CD4-positive, alpha-beta T cell (primary cell): ENCODE measurements around the gene ALDH9A1. TPM values are rescaled to one million over a fixed set of nuclear protein-coding genes. Genes with fewer than 3 reads are reported as not detected.

Experiments used
- ATAC-seq: fragments of 200-7000 bp; cut with Tn5 transposase; one replicate; pipeline ENCODE4 v1.10.0; 2022; ENCODE audit warnings: mild to moderate bottlenecking; ENCODE audit not compliant: poor library complexity
- CTCF ChIA-PET: fragments of 350-600 bp; sonication (Branson Sonifier 250); formaldehyde crosslinking; loops from one replicate; lab custom pipeline; 2021; ENCODE audit warnings: antibody characterized with exemption, inconsistent platforms; lab: Charles Lee
- POLR2A ChIA-PET: fragments of 350-600 bp; sonication (Branson Sonifier 250); formaldehyde crosslinking; loops from one replicate; lab custom pipeline; 2021; ENCODE audit warnings: antibody characterized with exemption, inconsistent platforms; lab: Charles Lee
- DNase-seq, 14 experiments: peaks; one replicate each; pipeline ENCODE4 v3.0.0-alpha.2; 2013 to 2020; ENCODE audit warnings: mixed read lengths in 2 of 14
- H3K27ac ChIP-seq, 2 donors: one replicate each; pipeline versions ENCODE4 v1.5.1 to v1.7.0; 2013; ENCODE audit warnings: low read length in 2 of 2, low read depth in 1 of 2, mild to moderate bottlenecking in 1 of 2
- H3K27me3 ChIP-seq, 2 experiments: 1 replicate in 1 of 2; 2 replicates in 1 of 2; pipeline versions ENCODE4 v1.6.1 to v1.7.0; 2013; ENCODE audit warnings: low read length in 2 of 2, control low read depth in 1 of 2, mild to moderate bottlenecking in 1 of 2, moderate library complexity in 1 of 2; ENCODE audit not compliant: insufficient read depth in 2 of 2, control insufficient read depth in 1 of 2
- H3K36me3 ChIP-seq: one replicate; pipeline ENCODE4 v1.6.1; 2013; ENCODE audit warnings: low read length, control low read depth; ENCODE audit not compliant: insufficient read depth
- H3K4me1 ChIP-seq: one replicate; pipeline ENCODE4 v1.6.1; 2013; ENCODE audit warnings: low read length, control low read depth; ENCODE audit not compliant: insufficient read depth
- H3K4me3 ChIP-seq: one replicate; pipeline ENCODE4 v1.5.1; 2013; ENCODE audit warnings: mild to moderate bottlenecking, low read length, moderate library complexity
- H3K9me3 ChIP-seq, 2 experiments: 1 replicate in 1 of 2; 2 replicates in 1 of 2; pipeline versions ENCODE4 v1.6.1 to v1.7.0; 2013; ENCODE audit warnings: low read length in 2 of 2, mild to moderate bottlenecking in 2 of 2, control low read depth in 1 of 2, moderate library complexity in 1 of 2; ENCODE audit not compliant: control insufficient read depth in 1 of 2, insufficient read depth in 1 of 2
- H3K27ac Mint-ChIP-seq: one replicate; pipeline ENCODE4 v1.8.0; 2020; ENCODE audit warnings: mixed read lengths
- H3K27me3 Mint-ChIP-seq: one replicate; pipeline ENCODE4 v1.8.0; 2021; ENCODE audit warnings: mixed read lengths
- H3K36me3 Mint-ChIP-seq: one replicate; pipeline ENCODE4 v1.8.0; 2021; ENCODE audit warnings: low read depth, mixed read lengths
- H3K4me1 Mint-ChIP-seq: one replicate; pipeline ENCODE4 v1.8.0; 2021; ENCODE audit warnings: low read depth, mixed read lengths
- H3K4me3 Mint-ChIP-seq: one replicate; pipeline ENCODE4 v1.8.0; 2020; ENCODE audit warnings: mild to moderate bottlenecking, mixed read lengths
- H3K9me3 Mint-ChIP-seq: one replicate; pipeline ENCODE4 v1.8.0; 2020; ENCODE audit warnings: mixed read lengths
- intact Hi-C, 2 experiments: fragments of 100-400 bp; cut with DNase I in 1 of 2; cut with micrococcal nuclease in 1 of 2; formaldehyde crosslinking; loops; one replicate each; pipeline versions ENCODE4 v1.15.1 to v1.9.0; 2023 to 2025; cut with DNase I, micrococcal nuclease
- total RNA-seq, 174 experiments: library from RNA in 2 of 174; stranded (reverse) in 2 of 174; gene quantifications; one replicate each; pipeline ENCODE4 v1.2.3 and lab custom pipeline; 2021 to 2026
- TF ChIP-seq, protein P1 (sequence below): fragments of 200-600 bp; IDR thresholded peaks from one replicate; pipeline ENCODE4 v1.8.0; 2022; ENCODE audit warnings: antibody characterized with exemption, mild to moderate bottlenecking

Gene ALDH9A1
- total RNA-seq, 2 experiments from 2014 or later = 33.9 to 35.5 TPM

DNA sequence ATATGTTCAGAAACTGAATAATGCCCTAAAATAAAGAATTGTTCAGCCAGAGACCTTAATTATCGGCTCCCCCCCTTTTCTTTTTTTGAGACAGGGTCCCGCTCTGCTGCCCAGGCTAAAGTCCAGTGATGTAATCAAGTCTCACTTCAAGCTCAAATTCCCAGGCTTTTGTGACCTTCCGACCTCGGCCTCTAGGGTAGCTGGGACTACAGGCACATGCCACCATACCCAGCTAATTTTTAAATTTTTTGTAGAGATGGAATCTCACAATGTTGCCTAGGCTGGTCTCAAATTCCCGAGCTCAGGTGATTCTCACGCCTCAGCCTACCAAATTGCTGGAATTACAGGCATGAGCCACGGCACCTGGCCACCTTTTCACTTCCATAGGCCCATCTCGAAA lies 43.8 kb upstream of the ALDH9A1 start:
- ATAC-seq = no peak
- ChIA-PET CTCF (no interaction called here), POLR2A (no interaction called here)
- peaks cover 45% of the 10 kb centered on the region for H3K36me3 ChIP-seq
- Mint-ChIP-seq H3K4me1 (peaks cover 21% of the 10 kb centered on the region), H3K27ac (no peak overlapping the region), H3K9me3 (no peaks in the 10 kb centered on the region), H3K36me3 (peaks cover 84% of the 10 kb centered on the region), H3K4me3 (no peak overlapping the region), H3K27me3 (no peaks in the 10 kb centered on the region)
- TF ChIP-seq, protein P1, sequence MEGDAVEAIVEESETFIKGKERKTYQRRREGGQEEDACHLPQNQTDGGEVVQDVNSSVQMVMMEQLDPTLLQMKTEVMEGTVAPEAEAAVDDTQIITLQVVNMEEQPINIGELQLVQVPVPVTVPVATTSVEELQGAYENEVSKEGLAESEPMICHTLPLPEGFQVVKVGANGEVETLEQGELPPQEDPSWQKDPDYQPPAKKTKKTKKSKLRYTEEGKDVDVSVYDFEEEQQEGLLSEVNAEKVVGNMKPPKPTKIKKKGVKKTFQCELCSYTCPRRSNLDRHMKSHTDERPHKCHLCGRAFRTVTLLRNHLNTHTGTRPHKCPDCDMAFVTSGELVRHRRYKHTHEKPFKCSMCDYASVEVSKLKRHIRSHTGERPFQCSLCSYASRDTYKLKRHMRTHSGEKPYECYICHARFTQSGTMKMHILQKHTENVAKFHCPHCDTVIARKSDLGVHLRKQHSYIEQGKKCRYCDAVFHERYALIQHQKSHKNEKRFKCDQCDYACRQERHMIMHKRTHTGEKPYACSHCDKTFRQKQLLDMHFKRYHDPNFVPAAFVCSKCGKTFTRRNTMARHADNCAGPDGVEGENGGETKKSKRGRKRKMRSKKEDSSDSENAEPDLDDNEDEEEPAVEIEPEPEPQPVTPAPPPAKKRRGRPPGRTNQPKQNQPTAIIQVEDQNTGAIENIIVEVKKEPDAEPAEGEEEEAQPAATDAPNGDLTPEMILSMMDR = no peak
- no peaks in the 10 kb centered on the region for H3K4me1 ChIP-seq
- DNase-seq = no peak
- no peaks in the 10 kb centered on the region for H3K27me3 ChIP-seq
- no peak overlapping the region for H3K27ac ChIP-seq
- intact Hi-C loops = no loop called here
- no peaks in the 10 kb centered on the region for H3K9me3 ChIP-seq
- no peak overlapping the region for H3K4me3 ChIP-seq

DNA sequence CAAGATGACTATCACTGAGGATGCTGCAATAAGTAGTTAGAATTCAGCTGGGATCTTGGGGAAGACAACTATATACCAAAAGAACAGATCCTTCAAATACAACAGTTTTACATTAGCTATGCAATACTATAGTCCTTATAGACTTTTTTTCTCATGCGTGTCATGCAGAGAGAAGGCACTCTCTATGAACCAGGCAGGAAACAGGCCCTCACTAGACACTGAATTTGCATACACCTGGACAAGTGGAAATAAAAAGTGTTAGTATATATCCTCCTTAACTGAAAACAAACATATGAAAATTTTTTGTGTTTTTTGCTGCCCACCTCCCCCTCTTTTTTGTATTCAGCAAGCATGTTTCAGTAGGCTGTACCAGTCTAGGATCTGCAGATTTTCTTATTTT lies 40.4 kb upstream of the ALDH9A1 start:
- Histone ChIP-seq H3K27me3 (no peaks in the 10 kb centered on the region), H3K9me3 (no peaks in the 10 kb centered on the region), H3K4me3 (no peak overlapping the region), H3K4me1 (no peaks in the 10 kb centered on the region), H3K27ac (no peak overlapping the region), H3K36me3 (peaks cover 50% of the 10 kb centered on the region)
- intact Hi-C loops = no loop called here
- no peak for DNase-seq
- ATAC-seq = no peak
- H3K4me3 Mint-ChIP-seq = no peak overlapping the region
- no peak overlapping the region for H3K27ac Mint-ChIP-seq
- H3K36me3 Mint-ChIP-seq = peaks cover 85% of the 10 kb centered on the region
- H3K9me3 Mint-ChIP-seq = no peaks in the 10 kb centered on the region
- peaks cover 22% of the 10 kb centered on the region for H3K4me1 Mint-ChIP-seq
- H3K27me3 Mint-ChIP-seq = no peaks in the 10 kb centered on the region
- ChIA-PET CTCF (no interaction called here), POLR2A (interaction anchor here (0.7 kb wide), 1 partner anchor 11 kb away, joined by 3 read pairs; no protein-coding TSS in a partner anchor)
- TF ChIP-seq, protein P1 = no peak

DNA sequence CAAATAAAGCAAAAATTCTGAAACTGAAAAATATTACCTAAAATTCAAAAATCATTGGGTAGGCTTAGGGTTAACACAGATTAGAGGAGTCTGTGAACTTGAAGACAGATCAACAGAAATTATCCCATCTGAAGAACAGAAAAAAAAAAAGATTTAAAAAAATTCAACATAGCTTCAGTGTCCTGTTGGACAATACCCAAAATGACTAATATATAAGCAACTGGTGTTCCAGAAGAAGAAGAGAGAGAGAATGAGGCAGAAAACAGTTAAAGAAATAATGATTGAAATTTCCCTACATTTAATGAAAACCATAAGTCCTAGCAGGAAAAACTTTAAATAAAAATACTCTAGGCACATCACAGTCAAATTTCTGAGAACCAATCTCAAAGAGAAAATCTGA lies 38.8 kb upstream of the ALDH9A1 start:
- intact Hi-C loops = no loop called here
- TF ChIP-seq, protein P1 = no peak
- no peak overlapping the region for H3K4me3 ChIP-seq
- H3K9me3 ChIP-seq = no peaks in the 10 kb centered on the region
- Mint-ChIP-seq H3K27me3 (no peaks in the 10 kb centered on the region), H3K9me3 (no peaks in the 10 kb centered on the region), H3K27ac (no peak overlapping the region), H3K36me3 (peaks cover 86% of the 10 kb centered on the region), H3K4me1 (peaks cover 22% of the 10 kb centered on the region), H3K4me3 (no peak overlapping the region)
- ChIA-PET POLR2A (interaction anchor here (0.6 kb wide), 1 partner anchor 178 kb away, joined by 3 read pairs; no protein-coding TSS in a partner anchor), CTCF (no interaction called here)
- H3K4me1 ChIP-seq = no peaks in the 10 kb centered on the region
- peaks cover 47% of the 10 kb centered on the region for H3K36me3 ChIP-seq
- no peak for ATAC-seq
- no peaks in the 10 kb centered on the region for H3K27me3 ChIP-seq
- DNase-seq = no peak
- H3K27ac ChIP-seq = no peak overlapping the region
